ENCODE data around the gene ST7.
"Not testable (repeated sequence)": the region's sequence is repeated elsewhere in the genome, so short reads cannot be mapped to it uniquely, and the experiment has no call there.

ST7 gene

GRCh38 chr7:117241088-117241487 is 287.8 kb downstream of the ST7 start:
- Histone ChIP-seq H3K27ac (no peak overlapping the region), H3K36me3 (no peaks in the 10 kb centered on the region), H3K27me3 (no peaks in the 10 kb centered on the region), H3K4me1 (no peaks in the 10 kb centered on the region), H3K9me3 (no peaks in the 10 kb centered on the region), H3K4me3 (no peak overlapping the region)
- intact Hi-C loops (cut with DNase I; ENCODE audit: low total_unique reads), result no loop called here
- TF ChIP-seq CTCF (IDR thresholded peaks at IDR 0.05), result no peak
- DNase-seq, result no peak

GRCh38 chr7:117243390-117243789 is 290.1 kb downstream of the ST7 start:
- Histone ChIP-seq H3K4me3 (no peak overlapping the region), H3K9me3 (no peaks in the 10 kb centered on the region), H3K27ac (no peak overlapping the region), H3K27me3 (no peaks in the 10 kb centered on the region), H3K36me3 (no peaks in the 10 kb centered on the region), H3K4me1 (no peaks in the 10 kb centered on the region)
- TF ChIP-seq CTCF (IDR thresholded peaks at IDR 0.05), result no peak
- no peak for DNase-seq
- intact Hi-C loops (cut with DNase I; ENCODE audit: low total_unique reads), result no loop called here

GRCh38 chr7:117245703-117246102 is 292.4 kb downstream of the ST7 start:
- H3K27ac ChIP-seq; H3K9me3 ChIP-seq; DNase-seq; H3K4me1 ChIP-seq; intact Hi-C loops (cut with DNase I; ENCODE audit: low total_unique reads); H3K4me3 ChIP-seq; H3K27me3 ChIP-seq; H3K36me3 ChIP-seq: not testable (repeated sequence)

GRCh38 chr7:117247809-117248208 is 294.5 kb downstream of the ST7 start:
- no peaks in the 10 kb centered on the region for H3K36me3 ChIP-seq
- peaks cover 0 to 20% (median 0%) of the 10 kb centered on the region in 4 donors for H3K4me1 ChIP-seq
- H3K4me3 ChIP-seq, result no peak overlapping the region
- no peaks in the 10 kb centered on the region for H3K9me3 ChIP-seq
- no peak for DNase-seq
- intact Hi-C loops (cut with DNase I; ENCODE audit: low total_unique reads), result no loop called here
- no peaks in the 10 kb centered on the region for H3K27me3 ChIP-seq
- no peak overlapping the region for H3K27ac ChIP-seq
- TF ChIP-seq CTCF (IDR thresholded peaks at IDR 0.05), result no peak

- DNase-seq, result peak in 1 of 2 donors; percentile 29
- Histone ChIP-seq H3K4me3 (no peak overlapping the region), H3K27me3 (no peaks in the 10 kb centered on the region), H3K27ac (no peak overlapping the region), H3K9me3 (no peaks in the 10 kb centered on the region), H3K4me1 (peaks cover 0 to 20% (median 0%) of the 10 kb centered on the region in 4 donors), H3K36me3 (no peaks in the 10 kb centered on the region)
- intact Hi-C loops (cut with DNase I; ENCODE audit: low total_unique reads), result no loop called here
- TF ChIP-seq CTCF (IDR thresholded peaks at IDR 0.05), result no peak
Measured at GRCh38 chr7:117248829-117249228, 295.5 kb downstream of the ST7 start.

- Histone ChIP-seq H3K9me3 (no peaks in the 10 kb centered on the region), H3K36me3 (no peaks in the 10 kb centered on the region), H3K4me3 (no peak overlapping the region), H3K27ac (no peak overlapping the region), H3K27me3 (no peaks in the 10 kb centered on the region), H3K4me1 (peaks cover 0 to 20% (median 0%) of the 10 kb centered on the region in 4 donors)
- no peak for TF ChIP-seq CTCF (IDR thresholded peaks at IDR 0.05)
- no peak for DNase-seq
- intact Hi-C loops (cut with DNase I; ENCODE audit: low total_unique reads), result no loop called here
Measured at GRCh38 chr7:117249696-117250095, 296.4 kb downstream of the ST7 start.

All from tibial artery (tissue), 4 donors.